Endodermal cell (in vitro differentiated cells): ENCODE measurements around the gene RAB31. TPM values are rescaled to one million over a fixed set of nuclear protein-coding genes. Genes with fewer than 3 reads are reported as not detected.

Source experiments
- DNase-seq: peaks from one replicate; pipeline ENCODE4 v3.0.0-alpha.2; 2017
- H3K27ac ChIP-seq: 2 replicates; pipeline ENCODE4 v1.5.1; 2013; ENCODE audit warnings: mild to moderate bottlenecking, low read depth, low read length, moderate library complexity
- H3K27me3 ChIP-seq: 2 replicates; pipeline ENCODE4 v1.6.1; 2013; ENCODE audit warnings: mild to moderate bottlenecking, low read length, moderate library complexity; ENCODE audit not compliant: insufficient read depth, control insufficient read depth, poor library complexity, severe bottlenecking
- H3K36me3 ChIP-seq: 2 replicates; pipeline ENCODE4 v1.7.0; 2013; ENCODE audit warnings: mild to moderate bottlenecking, low read length, moderate library complexity; ENCODE audit not compliant: control insufficient read depth, insufficient read depth
- H3K4me1 ChIP-seq: one replicate; pipeline ENCODE4 v1.7.0; 2013; ENCODE audit warnings: low read length; ENCODE audit not compliant: control insufficient read depth, insufficient read depth
- H3K4me3 ChIP-seq: 2 replicates; pipeline ENCODE4 v1.5.1; 2013; ENCODE audit warnings: mild to moderate bottlenecking, low read length, moderate library complexity
- H3K9ac ChIP-seq: 2 replicates; pipeline ENCODE4 v1.6.1; 2013; ENCODE audit warnings: mild to moderate bottlenecking, low read length, moderate library complexity; ENCODE audit not compliant: poor library complexity, severe bottlenecking; ENCODE audit errors: extremely low read depth
- H3K9me3 ChIP-seq: 2 replicates; pipeline ENCODE4 v1.6.1; 2013; ENCODE audit warnings: mild to moderate bottlenecking, low read length, moderate library complexity; ENCODE audit not compliant: control insufficient read depth
- H3K27ac Mint-ChIP-seq: 2 replicates; pipeline ENCODE4 v1.8.0; 2020; ENCODE audit warnings: mixed read lengths
- H3K27me3 Mint-ChIP-seq: 2 replicates; pipeline ENCODE4 v1.8.0; 2021; ENCODE audit warnings: mild to moderate bottlenecking, mixed read lengths; ENCODE audit not compliant: insufficient read depth
- H3K36me3 Mint-ChIP-seq: 2 replicates; pipeline ENCODE4 v1.8.0; 2020; ENCODE audit warnings: low read depth, mixed read lengths
- H3K4me1 Mint-ChIP-seq: 2 replicates; pipeline ENCODE4 v1.8.0; 2020; ENCODE audit warnings: mixed read lengths
- H3K4me3 Mint-ChIP-seq: 2 replicates; pipeline ENCODE4 v1.8.0; 2020; ENCODE audit warnings: mild to moderate bottlenecking, moderate library complexity, mixed read lengths
- H3K9me3 Mint-ChIP-seq: 2 replicates; pipeline ENCODE4 v1.8.0; 2020; ENCODE audit warnings: mild to moderate bottlenecking, mixed read lengths
- WGBS, 2 experiments: methylation state at CpG; one replicate each; pipeline versions ENCODE4 v1.1.5 to v1.1.7; 2013; ENCODE audit warnings: missing lambda C conversion rate in 2 of 2, mixed read lengths in 1 of 2; ENCODE audit not compliant: insufficient coverage in 1 of 2, insufficient read length in 1 of 2; 5-methylcytosine and 5-hydroxymethylcytosine counted together
- total RNA-seq, 2 donors: library from RNA; stranded (reverse); fragmentation: NEBNext Ultra II Directional in 1 of 2; extraction: Animal tissue kit (Norgen Biotek cat#: 25700) in 1 of 2; gene quantifications; 2 replicates in 1 of 2; 3 replicates in 1 of 2; pipeline ENCODE4 v1.2.1, GENCODE V29; 2021
- TF ChIP-seq, protein P1 (sequence below): fragments of 200-600 bp; sonication (generic); conservative IDR thresholded peaks from 2 replicates; pipeline ENCODE4 v1.5.0; 2021; ENCODE audit warnings: antibody characterized with exemption, mild to moderate bottlenecking

Gene RAB31
- total RNA-seq, 2 donors from 2014 or later = 11.7 to 20.3 TPM

DNA sequence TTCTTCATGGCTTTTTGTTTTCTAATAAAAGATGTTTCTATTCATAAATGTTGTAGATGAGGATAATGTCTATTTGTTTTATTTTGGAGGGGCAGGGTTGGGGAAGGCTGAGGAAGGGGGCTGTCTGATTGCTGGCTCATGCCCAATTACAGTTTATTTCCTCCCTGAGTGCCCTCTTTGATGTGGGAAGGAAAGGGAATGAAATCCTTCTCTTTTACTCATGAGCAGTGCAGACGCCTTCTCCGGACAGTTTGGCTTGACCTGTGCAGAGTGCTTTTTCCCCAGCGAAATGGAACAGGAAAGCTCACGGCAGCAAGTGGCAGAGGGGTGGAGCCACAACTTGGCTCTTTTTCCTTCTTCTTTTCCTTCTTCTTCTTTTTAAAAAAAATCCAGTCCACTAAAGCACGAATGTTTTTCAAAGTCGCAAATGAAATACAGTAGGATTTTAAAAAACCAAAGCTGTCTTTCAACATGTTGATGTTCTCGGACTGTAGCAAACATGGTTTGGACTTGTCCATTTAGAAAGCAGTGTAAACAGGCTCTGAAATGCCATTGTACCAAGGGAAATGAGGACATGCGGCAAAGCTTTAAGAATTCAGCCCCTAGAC lies 34.5 kb downstream of the RAB31 start:
- Histone ChIP-seq H3K36me3 (no peaks in the 10 kb centered on the region), H3K4me1 (peaks cover 7% of the 10 kb centered on the region), H3K4me3 (no peak overlapping the region), H3K9me3 (no peaks in the 10 kb centered on the region), H3K27ac (peak overlapping the region; percentile 73), H3K27me3 (no peaks in the 10 kb centered on the region), H3K9ac (no peak overlapping the region)
- DNase-seq = peak; percentile 20
- Mint-ChIP-seq H3K27me3 (no peaks in the 10 kb centered on the region), H3K36me3 (no peaks in the 10 kb centered on the region), H3K9me3 (no peaks in the 10 kb centered on the region), H3K27ac (peak overlapping the region; percentile 69), H3K4me3 (peak overlapping the region; percentile 17), H3K4me1 (peaks cover 23% of the 10 kb centered on the region)
- TF ChIP-seq, protein P1, sequence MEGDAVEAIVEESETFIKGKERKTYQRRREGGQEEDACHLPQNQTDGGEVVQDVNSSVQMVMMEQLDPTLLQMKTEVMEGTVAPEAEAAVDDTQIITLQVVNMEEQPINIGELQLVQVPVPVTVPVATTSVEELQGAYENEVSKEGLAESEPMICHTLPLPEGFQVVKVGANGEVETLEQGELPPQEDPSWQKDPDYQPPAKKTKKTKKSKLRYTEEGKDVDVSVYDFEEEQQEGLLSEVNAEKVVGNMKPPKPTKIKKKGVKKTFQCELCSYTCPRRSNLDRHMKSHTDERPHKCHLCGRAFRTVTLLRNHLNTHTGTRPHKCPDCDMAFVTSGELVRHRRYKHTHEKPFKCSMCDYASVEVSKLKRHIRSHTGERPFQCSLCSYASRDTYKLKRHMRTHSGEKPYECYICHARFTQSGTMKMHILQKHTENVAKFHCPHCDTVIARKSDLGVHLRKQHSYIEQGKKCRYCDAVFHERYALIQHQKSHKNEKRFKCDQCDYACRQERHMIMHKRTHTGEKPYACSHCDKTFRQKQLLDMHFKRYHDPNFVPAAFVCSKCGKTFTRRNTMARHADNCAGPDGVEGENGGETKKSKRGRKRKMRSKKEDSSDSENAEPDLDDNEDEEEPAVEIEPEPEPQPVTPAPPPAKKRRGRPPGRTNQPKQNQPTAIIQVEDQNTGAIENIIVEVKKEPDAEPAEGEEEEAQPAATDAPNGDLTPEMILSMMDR = no peak
- WGBS, 2 experiments = 55 to 74% methylated on average over 8 of the region's 8 CpGs

DNA sequence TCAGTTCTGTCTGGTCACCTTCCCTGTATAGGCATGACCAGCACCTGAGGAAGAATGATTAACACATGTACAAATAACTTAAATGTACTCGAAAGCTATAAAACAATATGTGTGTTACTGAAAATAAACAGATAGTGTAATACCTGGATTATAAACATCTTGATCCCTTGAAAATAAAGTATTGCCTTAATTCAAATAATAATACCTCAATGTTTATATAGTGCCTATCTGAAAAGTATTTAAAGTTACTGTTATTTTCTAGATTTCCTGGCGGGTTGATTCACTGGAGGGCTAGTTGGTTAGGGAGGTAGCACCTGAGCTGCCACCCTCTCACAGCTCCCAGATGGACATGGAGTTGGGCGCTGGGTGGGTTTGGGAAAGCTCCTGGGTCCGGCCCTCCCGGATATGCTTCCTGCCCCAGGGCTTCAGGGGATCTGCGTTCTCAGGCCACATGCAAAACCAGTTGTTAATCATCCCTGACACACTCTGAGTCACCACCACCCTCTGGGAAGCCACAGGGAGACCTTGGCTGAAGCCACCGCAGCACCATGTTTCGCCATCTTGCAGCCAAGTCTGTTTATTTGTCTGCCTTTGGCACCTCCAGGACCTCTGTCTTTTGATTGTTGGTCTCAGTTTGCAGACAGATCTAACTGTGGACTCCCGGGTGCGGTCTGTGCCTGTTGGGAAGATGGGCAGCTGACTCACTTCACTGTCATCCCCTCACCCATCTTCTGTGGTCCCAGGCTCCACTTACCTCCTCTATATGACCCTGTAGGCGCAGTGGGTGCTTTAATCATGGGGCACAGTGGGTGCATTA lies 35.3 kb downstream of the RAB31 start:
- Histone ChIP-seq H3K9ac (no peak overlapping the region), H3K4me1 (peaks cover 7% of the 10 kb centered on the region), H3K27ac (no peak overlapping the region), H3K27me3 (no peaks in the 10 kb centered on the region), H3K4me3 (no peak overlapping the region), H3K36me3 (no peaks in the 10 kb centered on the region), H3K9me3 (no peaks in the 10 kb centered on the region)
- TF ChIP-seq, protein P1 = no peak
- H3K36me3 Mint-ChIP-seq = no peaks in the 10 kb centered on the region
- H3K4me1 Mint-ChIP-seq = peaks cover 23% of the 10 kb centered on the region
- peak overlapping the region; percentile 18 for H3K27ac Mint-ChIP-seq
- no peaks in the 10 kb centered on the region for H3K9me3 Mint-ChIP-seq
- H3K27me3 Mint-ChIP-seq = no peaks in the 10 kb centered on the region
- WGBS, 2 experiments = 75 to 77% methylated on average over 5 to 10 of the region's 11 CpGs
- no peak overlapping the region for H3K4me3 Mint-ChIP-seq
- DNase-seq = peak; percentile 87

DNA sequence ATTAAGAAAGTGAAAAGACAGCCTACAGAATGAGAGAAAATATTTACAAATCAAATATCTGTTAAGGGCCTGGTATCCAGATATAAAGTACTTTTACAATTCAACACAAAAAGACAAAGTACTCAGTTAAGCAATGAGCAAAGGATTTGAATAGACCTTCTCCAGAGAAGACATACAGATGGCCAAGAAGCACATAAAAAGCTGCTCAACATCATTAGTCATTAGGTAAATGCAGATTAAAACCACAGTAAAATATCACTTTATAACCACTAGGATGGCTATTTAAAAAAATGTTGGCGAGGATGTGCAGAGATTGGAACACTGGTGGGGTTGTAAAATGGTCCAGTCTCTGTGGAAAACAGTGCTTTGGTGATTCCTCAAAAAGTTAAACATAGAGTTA lies 38.9 kb downstream of the RAB31 start:
- no peak for DNase-seq
- no peaks in the 10 kb centered on the region for H3K36me3 ChIP-seq
- H3K4me3 ChIP-seq = no peak overlapping the region
- Mint-ChIP-seq H3K9me3 (no peaks in the 10 kb centered on the region), H3K4me1 (peaks cover 17% of the 10 kb centered on the region), H3K27me3 (no peaks in the 10 kb centered on the region), H3K4me3 (no peak overlapping the region), H3K36me3 (no peaks in the 10 kb centered on the region), H3K27ac (no peak overlapping the region)
- no peaks in the 10 kb centered on the region for H3K27me3 ChIP-seq
- no peak overlapping the region for H3K27ac ChIP-seq
- no peak overlapping the region for H3K9ac ChIP-seq
- 100% methylated on average over 1 of the region's 1 CpG; no CpG with 5 or more reads in 1 of the 2 experiments for WGBS, 2 experiments
- peaks cover 7% of the 10 kb centered on the region for H3K4me1 ChIP-seq
- no peaks in the 10 kb centered on the region for H3K9me3 ChIP-seq
- TF ChIP-seq, protein P1 = no peak
